GM18909 (cell line): ENCODE data around the gene BACH1.
"Not testable (repeated sequence)": the region's sequence is repeated elsewhere in the genome, so short reads cannot be mapped to it uniquely, and the experiment has no call there.

Source experiments
- ATAC-seq: cut with Tn5 transposase; IDR thresholded peaks from one replicate; pipeline ENCODE4 v1.9.1; 2021; ENCODE audit warnings: mild to moderate bottlenecking; ENCODE audit not compliant: unreplicated experiment, poor library complexity

The BACH1 gene

DNA sequence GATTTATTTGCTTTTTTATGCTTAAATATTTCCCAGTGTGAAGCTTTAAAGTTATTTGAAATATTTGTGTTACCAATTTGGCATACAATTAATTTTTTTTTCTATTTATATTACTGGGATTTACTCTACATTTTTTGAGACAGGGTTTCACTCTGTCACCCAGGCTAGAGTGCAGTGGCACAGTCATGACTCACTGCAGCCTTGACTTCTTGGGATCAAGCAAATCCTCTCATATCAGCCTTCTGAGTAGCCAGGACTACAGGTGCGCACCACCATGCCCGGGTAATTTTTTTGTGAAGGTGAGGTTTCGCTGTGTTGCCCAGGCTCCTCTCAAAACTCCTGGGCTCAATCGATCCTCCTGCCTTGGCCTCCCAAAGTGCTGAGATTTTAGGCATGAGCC lies 39.5 kb downstream of the BACH1 start:
- no peak for ATAC-seq

DNA sequence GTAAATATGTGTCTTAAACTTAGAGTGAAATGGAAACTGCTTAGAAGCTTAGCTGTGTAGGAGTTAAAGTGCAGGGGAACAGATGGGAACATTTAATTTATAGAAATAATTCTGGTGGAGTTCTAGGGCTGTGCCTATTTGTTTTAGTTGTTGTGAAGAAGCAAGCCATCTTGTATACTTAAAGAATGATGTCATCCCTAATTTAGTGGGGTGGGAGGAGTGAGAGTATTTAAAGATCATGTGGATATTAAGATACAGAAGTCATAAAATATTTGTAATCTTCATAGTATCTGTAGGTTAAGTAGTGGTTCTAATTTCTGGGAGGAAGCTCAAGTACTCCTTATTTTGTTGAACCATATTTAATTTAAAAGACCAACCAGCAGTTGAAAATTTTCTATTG lies 41.5 kb downstream of the BACH1 start:
- ATAC-seq, result no peak

DNA sequence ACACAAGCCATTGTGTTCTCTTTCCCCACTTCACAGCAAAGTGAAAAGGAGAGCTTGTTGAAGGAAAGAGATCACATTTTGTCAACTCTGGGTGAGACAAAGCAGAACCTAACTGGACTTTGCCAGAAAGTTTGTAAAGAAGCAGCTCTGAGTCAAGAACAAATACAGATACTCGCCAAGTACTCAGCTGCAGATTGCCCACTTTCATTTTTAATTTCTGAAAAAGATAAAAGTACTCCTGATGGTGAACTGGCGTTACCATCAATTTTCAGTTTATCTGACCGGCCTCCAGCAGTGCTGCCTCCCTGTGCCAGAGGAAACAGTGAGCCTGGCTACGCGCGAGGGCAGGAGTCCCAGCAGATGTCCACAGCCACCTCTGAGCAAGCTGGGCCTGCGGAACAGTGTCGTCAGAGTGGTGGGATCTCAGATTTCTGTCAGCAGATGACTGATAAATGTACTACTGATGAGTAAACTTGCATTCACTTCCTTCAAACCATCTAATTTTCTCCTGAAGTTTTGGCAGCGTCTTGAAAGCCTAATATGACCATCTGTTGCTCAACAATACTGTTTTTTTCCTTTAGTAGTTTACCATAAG lies 43.7 kb downstream of the BACH1 start:
- ATAC-seq, result no peak

DNA sequence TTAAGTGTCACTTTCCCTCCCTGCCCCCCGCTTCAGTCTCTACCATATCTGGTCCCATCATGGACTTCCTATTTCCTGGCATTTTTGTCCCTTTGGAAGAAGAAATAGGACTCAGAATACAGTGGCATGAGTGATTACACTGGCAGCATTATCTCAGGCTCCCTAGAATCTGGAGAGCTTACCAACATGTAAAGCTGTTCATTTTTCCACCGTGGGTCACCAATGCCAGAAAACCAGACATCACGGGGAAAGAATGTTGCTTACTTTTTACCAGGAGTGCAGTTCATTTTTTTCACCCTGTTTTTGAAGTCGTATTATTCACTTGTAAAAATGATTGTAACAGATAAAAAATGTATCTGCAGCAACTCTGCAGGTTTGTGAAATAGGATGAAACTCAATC lies 44.8 kb downstream of the BACH1 start:
- ATAC-seq, result no peak

DNA sequence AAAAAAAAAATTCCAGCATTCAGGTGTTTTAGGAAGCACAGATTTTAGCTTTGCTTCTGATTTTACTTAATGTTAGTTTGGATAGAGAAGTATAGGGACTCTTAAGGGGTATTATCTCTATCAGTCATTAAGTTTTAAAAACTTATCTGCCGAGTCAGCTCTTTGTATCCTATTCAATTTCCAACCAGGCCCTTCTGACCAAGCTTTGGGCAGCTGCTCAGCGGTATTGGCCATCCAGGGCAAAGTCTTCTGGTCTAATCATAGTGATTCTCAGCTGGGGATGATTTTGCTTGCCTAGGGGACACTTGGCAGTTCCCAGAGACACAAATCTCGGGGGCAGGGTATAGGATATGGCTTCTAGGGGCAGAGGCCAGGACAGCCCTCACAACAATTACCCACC lies 47.6 kb downstream of the BACH1 start:
- no peak for ATAC-seq

DNA sequence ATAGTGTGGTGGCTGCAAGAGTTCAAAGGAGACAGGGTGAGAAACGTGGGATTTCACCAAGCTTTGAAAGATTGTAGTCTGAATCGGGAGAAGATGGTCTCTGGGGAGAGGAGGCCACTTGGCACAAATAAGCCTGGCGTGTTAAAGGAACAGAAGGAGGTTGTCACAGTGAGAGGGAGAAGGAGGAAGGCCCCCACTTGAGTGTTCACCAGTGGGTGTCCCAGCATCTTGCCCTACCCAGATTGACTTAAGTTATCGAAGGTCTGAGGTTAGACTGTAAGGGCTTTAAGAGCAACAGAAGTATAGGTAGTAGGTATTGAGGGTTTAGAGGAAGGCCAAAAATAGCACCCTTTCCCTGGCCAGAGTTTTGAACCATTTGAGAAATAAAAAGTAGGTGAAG lies 48.0 kb downstream of the BACH1 start:
- no peak for ATAC-seq

DNA sequence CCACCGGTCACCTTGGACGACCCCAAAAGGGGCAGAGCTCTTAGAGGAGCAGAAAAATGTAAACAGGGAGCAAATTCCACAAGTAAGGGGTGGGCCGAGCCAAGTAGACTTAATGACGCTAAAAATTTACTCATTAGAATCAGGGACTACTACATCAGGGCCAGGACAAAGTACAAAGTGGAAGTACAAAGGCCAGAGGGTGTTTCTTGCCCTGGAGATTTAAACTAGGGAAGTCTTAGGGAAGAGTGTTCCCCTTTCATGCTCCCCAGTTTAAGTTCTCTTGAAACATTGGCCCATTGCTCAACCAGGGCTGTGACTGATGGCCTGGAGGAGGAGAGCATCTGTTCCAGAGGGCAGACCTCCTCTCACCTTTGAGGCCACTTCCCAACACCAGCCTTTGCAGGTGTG lies 48.6 kb downstream of the BACH1 start:
- ATAC-seq, result no peak

DNA sequence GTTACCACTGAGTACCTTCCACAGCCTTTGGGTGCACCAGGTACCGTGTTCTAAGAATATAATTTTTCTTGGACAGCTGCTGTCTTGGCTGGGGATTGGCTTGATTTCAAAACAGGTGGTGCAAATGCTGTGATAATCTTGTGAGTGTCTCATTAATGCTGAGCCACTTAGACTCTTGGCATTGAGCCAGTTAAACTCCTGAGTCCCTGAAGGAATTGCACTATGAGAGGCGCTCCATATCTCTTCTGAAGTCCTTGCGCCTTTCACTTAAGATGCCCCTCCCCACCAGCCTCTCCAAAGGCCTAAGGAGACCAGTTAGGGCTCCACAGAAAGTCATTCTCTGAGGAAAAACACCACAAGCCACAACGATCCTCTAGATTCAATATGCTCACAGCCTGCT lies 51.0 kb downstream of the BACH1 start:
- no peak for ATAC-seq

DNA sequence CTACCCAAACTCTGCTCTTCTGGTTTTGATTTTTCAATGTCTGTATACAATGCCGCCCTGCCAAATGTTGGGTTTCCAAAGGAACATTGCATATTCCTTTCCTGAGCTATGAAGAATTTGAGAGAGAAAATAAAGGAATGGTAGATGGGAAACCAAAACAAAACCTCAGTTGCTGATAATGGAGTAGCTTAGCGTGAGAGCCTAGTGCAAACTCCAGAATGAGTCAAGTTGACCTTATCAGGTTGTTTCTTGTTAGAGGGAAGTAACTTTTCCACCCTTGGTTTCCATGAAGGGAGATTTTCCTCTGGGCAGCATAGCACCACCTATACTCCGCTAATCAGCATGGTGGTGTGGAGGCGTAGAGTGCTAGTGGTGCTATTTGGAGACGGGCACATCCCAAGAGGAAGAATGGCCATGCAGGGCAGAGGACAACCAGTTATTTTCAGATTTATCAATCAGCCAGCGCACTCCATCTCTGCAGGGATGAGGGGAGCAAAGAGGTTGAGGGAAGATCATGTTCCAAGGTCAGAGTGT lies 51.6 kb downstream of the BACH1 start:
- no peak for ATAC-seq

DNA sequence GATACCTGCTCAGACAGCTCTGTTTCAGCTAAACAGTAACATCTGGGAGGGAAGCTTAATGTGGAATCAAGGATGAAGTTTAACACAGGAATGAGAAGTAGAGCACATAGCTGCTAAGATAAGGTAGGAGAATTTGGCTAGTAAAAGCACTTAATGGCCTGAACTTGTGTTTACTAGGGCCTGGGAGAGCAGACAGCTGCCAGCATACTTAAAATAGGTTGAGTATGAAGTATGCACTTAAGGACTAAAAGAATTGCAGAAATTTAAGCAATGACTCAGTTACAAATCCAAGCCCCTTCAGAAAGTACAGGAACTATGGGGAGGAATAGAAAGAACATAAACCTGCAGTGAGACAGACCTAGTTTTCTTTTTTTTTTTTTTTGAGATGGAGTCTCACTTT lies 53.0 kb downstream of the BACH1 start:
- no peak for ATAC-seq

DNA sequence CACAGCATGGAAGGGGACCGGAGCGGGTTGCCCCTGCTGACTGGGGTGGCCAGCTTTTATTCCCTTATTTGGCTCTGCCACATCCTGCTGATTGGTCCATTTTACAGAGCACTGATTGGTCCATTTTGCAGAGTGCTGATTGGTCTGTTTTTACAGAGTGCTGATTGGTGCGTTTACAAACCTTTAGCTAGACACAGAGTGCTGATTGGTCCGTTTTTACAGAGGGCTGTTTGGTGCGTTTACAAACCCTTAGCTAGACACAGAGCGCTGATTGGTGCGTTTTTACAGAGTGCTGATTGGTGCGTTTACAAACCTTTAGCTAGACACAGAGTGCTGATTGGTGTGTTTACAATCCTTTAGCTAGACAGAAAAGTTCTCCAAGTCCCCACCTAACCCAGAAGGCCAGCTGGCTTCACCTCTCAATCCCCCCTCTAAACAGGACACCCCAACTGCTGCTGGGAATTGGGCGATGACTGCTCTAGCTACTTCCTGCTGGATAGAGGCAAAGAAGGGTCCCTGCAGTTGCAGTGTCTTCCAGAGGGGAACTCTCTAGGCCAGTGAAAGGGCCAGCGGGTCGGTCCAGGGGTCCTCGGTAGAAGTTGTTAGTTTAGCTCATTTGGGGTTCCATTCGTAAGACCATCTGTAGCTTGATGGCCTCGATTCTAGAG lies 56.5 kb downstream of the BACH1 start:
- not testable (repeated sequence) for ATAC-seq

DNA sequence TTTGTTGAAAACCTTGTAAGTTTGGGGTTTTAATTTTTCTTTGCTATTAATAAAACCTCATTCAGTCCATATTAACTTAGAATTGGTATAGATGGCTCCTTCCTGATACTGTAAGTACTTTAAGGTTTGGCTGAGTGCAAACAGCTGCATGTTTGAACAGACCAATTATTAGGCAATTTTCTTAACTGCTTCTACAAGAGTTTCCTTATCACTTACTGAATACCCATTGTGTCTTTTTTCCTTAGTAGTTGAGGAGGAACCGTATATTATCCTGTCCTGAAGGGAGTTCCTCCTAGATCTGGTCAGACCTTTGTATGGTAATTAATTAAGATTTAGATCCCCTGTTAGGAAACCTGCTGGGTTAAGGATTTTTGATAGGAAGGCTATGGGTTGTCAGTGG lies 57.6 kb downstream of the BACH1 start:
- not testable (repeated sequence) for ATAC-seq

DNA sequence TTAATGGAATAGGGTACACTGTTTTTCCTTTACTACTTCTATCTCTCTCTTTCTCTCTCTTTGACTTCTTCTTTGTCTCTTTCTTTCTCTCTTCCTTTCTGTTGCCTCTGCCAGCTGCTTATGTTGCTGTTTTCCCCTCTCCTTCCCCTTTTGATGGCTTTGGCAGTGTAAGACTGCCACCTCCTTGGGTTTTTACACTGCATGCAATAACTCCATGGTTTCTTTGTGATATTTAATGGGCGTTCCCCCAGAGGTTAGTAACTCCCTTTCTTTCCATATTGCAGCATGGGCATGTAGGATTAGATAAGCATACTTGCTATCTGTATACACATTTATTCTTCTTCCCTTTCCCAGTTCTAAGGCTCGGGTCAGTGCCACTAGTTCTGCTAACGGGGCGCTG lies 58.1 kb downstream of the BACH1 start:
- not testable (repeated sequence) for ATAC-seq

DNA sequence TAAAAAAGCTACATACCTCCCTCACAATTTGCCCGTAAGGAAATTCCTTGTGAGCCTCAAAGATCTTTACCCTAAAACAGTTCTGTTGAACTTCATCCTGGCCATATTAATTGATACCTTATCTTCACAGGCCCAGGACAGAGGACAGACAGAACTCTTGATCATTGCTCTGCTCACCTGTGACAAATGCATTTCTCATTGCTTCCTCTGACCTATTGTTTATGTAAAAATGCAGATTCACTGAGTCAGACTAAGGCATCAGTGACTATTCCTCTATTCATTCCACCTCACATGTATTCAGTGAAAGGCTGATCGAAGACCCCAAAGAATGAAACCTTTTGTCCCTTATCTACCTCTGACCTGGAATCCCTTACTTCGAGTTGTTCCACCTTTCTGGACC lies 61.0 kb downstream of the BACH1 start:
- no peak for ATAC-seq

DNA sequence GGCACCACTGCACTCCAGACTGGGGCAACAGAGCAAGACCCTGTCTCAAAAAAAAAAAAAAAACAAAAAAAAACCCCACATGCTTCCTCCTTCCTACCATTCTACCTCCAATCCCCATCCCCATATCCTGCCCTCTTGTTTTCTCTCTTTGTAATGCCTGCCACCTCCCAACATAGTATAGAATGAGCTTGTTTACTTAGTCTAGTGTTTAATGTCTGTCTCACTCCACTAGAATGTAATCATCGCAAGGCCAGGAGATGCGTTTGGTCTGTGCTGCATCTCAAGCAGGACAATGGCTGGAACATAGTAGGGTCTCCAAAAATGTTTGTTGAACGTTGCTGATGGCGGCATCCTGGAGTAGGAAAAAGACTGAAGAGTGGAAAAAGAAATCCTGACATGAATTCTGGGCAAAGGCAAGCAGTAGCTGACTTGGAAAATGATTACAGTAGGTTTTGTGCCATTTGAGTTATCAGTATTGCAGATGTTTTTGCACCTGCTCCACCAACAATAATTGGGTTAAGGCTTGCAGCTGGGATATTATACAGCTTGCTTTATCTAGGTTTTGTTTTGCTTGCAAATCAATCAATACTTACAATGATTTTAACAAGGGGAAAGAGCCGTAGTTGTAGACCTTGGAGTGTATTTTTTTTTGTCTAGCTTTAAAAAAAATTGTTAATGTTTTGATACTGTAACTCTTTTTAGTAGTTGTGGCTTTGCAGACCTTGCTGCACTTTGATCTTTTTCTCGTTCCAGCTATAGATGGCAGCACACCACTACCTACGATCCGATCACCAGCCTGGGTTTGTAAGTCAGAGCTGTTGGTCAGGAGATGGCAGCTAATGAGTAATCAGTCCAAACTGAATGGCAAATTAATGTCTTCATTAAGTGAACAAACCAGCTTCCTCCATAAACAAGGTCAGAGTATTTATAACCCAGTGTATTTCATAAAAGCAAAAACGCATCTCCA lies 62.4 kb downstream of the BACH1 start:
- ATAC-seq, result no peak

DNA sequence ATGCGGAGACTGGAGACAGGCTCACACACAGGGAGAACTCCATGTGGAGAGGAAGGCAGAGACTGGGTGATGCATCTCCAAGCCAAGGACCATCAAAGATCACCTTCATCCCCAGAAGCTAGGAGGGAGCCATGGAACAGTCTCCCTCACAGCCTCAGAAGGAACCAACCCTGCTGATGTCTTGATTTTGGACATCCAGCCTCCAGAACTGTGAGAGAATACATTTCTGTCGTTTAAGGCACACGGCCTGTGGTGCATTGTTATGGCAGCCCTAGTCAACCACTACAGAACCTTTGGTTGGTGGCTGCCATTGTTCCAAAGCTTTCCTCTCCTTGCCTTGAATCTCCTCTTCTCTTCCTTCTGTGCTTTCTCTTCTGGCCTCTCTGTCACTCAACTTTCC lies 64.0 kb downstream of the BACH1 start:
- no peak for ATAC-seq

DNA sequence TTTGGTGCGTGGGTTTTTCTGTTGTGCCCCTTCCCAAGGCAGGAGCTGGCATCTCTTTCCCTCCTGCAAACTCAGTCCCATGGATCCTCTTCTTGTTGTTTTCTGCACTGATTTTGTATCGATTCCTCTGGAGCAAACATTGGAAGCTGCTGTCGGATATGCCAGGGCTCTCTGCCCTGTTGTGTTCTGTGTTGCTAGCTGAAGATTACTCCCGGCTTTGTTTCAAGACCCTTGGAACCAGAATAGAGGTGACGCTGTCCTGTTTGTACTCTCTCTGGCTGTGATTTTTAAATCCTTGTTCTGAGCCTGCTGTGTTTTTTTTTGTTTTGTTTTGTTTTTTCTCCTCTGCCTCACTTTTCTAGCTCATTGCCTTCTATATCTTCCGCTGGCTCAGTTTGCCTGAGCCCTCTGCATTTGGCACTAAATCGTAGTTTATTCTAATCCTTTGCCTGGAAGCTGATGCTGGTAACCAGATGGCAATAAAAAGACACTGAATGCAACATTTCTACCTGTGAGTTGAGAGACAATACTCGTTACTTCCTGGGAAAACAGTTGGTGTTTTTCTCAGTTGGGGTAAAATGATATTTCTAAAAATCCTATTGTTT lies 67.0 kb downstream of the BACH1 start:
- ATAC-seq, result no peak

DNA sequence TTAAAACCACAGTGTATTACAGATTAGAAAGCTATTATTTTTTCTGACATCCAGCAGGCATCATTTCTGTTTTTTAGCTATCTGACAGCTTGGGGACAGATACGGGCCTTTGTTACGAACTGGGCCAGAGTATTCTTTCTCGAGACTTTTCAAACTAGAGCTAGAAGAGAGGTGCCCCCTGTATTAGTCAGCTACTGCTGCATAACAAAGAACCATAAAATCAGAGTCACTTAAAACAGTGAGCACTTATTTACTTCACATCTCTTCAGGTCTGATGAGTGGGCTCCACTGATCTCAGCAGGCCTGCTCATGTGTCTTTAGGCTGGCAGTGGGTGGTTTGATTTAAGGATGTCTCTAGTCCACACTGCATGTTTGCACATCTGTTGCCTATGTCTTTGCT lies 67.8 kb downstream of the BACH1 start:
- no peak for ATAC-seq

DNA sequence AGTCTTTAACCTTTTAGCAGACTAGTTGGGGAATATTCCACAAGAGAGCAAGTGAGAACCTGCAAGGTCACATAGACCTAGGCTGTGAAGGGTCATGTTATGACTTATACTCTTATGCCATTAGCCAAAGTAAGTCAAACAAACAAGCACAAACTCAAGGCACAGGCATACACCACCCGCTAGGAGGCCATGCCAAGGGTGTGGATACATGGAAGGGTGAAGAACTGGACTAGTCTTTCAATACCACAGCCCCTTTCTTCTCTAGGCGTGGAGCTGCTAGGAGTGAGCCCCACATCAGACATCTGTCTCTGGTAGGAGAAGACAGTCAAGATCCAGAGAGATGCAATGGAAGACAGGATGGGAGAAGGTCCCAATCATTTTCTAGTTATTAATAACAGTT lies 68.6 kb downstream of the BACH1 start:
- no peak for ATAC-seq

DNA sequence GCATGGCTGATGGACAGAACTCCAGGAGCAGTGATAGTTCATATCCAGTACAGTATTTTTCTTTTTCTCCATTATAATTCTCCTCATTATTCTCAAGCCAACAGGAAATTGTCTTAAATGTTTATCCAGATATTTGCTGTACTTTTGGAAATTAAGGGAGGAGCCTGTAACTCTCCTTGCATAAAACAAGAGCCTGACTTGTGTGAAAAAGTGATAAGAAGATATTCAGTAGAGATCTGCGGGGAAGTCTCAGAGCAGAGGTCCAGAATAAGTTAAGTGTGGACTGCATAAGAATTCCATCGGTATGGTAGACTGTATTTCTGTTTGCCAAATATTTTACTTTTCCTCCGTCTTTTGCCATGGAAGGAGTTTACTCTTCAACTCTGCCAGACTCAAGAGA lies 70.2 kb downstream of the BACH1 start:
- no peak for ATAC-seq

DNA sequence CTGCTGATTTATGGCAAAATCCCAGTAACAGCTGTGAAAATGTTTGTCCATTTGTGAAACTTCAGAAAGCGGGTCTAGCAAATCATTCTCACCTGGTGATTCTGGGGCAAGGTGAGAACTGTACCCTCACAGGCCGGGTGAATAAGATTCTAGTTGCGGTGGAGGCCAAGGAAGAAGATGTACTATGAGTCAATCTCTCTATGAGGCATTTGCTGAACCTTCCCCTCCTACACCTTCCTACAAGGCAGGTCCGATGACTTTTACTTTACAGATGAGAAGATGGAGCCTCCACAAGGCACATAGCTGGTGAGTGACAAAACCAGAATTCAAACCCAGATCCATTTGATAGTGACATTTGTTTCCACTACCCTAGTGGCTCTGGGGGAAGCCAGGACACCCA lies 72.7 kb downstream of the BACH1 start:
- ATAC-seq, result no peak
